ENCODE data around the gene MRPS16.

- no peak for TF ChIP-seq POLR2A (IDR thresholded peaks at IDR 0.05)
- TF ChIP-seq CTCF (IDR thresholded peaks at IDR 0.05), result no peak
These were observed 44.6 kb downstream of the MRPS16 start for GRCh38 chr10:73207883-73208282.

Measured in prostate gland (tissue), 2 donors.